GM19468 (cell line): Measurements from ENCODE around the gene NT5C3A.

Experiments
- ATAC-seq: cut with Tn5 transposase; IDR thresholded peaks from one replicate; pipeline ENCODE4 v1.9.1; 2021; ENCODE audit warnings: mild to moderate bottlenecking, moderate library complexity, moderate number of reproducible peaks; ENCODE audit not compliant: unreplicated experiment; ENCODE audit errors: extremely low read depth

Gene NT5C3A

DNA sequence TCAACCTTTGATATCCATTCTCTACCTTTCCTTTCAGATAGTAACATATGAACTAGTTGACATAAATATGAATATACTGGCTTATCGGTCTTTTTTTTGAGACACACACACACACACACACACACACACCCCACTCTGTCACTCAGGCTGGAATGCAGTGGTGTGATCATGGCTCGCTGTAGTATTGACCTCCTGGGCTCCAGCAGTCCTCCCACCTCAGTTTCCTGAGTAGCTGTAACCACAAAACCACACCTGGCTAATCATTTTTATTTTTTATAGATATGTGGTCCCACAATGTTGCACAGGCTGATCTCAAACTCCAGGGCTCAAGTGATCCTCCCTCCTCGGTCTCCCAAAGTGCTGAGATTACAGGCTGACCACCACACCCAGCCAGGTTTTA, 14.2 kb upstream of the NT5C3A start:
- no peak for ATAC-seq

- ATAC-seq = no peak
Observed at GRCh38 chr7:33075818-33076518, 13.4 kb upstream of the NT5C3A start.

DNA sequence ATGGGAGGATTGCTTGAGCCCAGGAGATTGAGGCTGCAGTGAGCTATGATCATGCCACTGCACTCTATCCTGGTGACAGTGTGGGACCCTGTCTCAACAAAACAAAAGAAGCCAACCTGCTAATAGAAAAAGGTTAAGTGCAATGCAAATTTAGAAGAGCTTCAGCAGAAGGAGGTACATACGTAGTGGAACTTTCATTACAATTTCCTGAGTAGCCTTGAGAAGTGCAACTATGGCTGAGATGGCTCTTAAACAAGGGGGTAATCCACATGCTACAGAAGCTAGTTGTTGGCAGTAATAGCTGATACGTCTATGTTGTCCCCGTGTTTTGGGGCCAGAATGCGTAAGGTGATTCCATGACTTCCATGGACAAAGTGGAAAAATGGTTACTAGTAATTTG, 10.7 kb upstream of the NT5C3A start:
- ATAC-seq = no peak

- ATAC-seq = no peak
Observed at GRCh38 chr7:33072471-33072870, 9.9 kb upstream of the NT5C3A start.

GRCh38 chr7:33070831-33071230, 8.3 kb upstream of the NT5C3A start:
- ATAC-seq = no peak

DNA sequence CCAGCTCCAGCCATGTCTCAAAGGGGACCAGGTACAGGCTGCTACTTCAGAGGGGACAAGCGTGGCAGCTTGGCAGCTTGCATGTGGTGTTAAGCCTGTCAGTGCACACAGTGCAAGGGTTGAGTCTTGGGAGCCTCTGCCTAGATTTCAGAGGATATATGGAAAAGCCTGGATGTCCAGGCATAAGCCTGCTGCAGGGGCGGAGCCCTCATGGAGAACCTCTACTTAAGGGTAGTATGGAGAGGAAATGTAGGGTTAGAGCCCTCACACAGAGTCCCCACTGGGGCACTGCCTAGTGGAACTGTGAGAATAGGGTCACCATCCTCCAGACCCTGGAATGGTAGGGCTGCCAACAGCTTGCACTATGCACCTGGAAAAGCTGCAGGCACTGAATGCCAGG, 7.7 kb upstream of the NT5C3A start:
- no peak for ATAC-seq

- ATAC-seq = no peak
Observed at GRCh38 chr7:33067921-33068320, 5.3 kb upstream of the NT5C3A start.

GRCh38 chr7:33066771-33067170, 4.2 kb upstream of the NT5C3A start:
- no peak for ATAC-seq

DNA sequence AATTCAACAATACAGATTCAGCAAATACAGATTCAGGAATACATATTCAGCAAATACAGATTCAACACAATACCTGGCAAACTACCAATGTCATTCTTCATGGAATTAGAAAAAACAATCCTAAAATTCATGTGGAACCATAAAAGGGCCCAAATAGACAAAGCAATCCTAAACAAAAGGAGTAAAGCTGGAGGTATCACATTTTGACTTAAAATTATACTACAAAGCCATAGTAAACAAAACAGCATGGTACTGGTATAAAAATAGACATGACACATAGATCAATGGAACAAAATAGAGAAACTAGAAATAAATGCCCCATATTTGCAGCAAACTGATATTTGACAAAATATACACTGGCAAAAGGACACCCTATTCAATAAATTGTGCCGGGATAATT, 3.4 kb upstream of the NT5C3A start:
- ATAC-seq = no peak

- peak; percentile 96 for ATAC-seq
Observed at GRCh38 chr7:33062782-33063443, 337 bp upstream of the NT5C3A start.

DNA sequence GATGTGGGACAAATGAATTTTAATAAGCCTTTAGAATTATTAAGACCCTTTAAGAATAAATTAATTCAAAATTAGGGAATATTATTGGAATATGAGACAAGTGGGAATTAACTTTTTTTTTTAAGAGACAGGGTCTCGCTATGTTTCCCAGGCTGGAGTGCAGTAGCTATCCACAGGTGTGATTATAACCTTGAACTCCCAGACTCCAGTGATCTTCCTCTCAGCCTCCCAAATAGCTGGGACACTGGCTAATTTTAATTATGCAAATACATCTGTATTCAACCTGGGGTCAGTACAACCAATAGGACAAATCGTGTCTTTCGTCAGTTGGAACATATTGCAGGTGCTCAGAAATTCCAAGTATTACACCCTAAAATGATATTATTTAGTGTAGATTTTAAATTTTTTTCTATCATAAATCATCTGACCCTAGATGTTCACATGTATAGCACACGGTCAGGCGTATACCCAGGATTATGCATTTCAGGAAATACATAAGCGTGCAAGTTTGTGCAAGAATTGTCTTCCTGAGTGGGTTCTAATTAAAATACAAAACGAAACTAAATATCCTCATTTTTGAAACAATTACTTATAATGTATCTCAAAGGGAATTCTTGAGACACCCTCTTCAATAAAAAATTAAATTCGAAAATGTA, 1.2 kb downstream of the NT5C3A start:
- no peak for ATAC-seq

GRCh38 chr7:33059635-33060034, 2.9 kb downstream of the NT5C3A start:
- no peak for ATAC-seq

DNA sequence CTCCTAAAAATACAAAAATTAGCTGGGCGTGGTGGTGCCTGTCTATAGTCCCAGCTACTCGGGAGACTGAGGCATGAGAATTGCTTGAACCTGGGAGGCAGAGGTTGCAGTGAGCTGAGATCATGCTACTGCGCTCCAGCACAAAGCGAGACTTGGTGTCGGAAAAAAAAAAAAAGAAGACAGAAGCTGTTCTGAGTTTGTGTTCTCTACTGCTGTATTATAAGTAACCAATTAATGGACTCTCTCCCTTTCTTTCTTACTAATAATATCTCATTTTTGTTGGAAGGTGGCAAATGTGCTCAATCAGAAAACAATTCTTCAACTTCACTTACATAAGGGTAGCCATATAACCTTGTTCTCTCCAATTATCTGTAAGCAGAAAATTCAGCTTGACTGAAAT, 7.4 kb downstream of the NT5C3A start:
- ATAC-seq = no peak

DNA sequence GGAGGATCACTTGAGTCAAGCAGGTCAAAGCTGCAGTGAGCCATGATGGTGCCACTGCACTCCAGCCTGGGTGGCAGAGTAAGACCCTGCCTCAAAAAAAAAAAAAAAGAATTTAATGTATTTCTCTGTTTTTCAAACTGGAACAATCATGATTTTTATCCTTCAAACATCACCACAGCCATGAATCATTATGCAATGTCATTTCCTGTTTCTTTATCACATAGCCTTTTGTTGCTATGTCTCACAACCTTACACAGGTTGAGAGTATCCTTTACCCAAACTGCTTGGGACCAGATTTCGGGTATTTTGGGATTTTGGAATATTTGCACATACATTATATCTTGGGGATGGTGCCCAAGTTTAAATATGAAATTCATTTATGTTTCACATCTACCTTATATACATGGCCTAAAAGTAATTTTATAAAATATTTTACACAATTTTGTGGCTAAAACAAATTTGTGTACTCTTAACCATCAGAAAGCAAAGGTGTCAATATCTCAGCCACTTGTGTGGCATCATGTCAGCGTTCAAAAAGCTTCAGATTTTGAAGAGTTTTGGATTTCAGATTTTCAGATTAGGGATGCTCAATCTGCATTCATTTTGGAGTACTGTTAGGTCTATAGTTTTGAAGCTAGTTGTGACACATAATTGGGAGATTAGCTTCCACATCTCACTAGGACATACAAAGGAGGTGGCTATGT, 8.2 kb downstream of the NT5C3A start:
- no peak for ATAC-seq

DNA sequence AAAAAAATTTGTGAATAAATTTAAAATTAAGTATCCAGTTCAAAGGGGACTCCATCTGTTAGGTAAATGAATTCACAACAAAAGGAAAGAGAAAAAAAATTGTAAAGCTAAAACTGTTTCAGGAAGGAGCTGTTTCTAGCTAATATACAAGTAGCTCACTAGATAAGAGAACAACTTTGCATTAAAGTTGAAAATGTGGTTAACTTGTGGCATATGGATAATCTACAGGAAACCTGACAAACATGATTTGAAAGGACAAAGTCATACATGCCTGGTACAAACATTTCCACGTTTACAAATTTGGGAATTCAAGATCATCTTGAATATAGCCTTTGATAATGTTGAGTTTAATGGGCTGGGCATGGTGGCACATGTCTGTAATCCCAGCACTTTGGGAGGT, 8.9 kb downstream of the NT5C3A start:
- no peak for ATAC-seq

DNA sequence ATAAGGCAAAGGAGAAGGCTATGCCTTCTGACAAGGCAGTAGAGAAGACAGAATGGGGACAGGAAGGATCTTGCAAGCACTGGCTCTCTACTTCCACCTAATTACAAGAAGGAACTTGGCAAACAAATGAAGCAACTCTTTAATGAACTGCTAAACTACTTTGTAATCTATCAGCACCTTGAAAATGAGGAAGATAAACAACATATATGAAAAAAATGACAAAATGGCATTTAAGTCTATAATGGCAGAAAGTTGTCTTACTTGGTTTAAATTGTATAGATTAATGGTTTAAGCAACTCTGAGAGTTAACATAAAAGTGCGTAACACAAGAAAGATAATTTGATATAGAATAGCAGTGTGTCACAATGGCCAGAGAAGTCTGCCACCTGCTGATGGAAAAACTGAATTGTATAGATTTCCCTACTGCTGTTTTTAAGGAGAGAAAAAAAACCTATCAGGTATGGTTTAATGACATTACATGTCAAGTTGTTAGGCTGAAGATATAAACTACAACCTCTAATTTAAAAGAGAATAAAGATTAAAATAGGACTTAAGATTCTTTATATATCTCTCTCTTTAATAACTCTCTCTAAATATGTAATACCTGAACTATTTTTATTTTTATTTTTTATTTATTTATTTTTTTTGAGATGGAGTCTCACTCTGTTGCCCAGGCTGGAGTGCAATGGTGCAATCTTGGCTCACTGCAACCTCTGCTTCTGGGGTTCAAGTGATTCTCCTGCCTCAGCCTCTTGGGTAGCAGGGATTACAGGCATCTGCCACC, 11.8 kb downstream of the NT5C3A start:
- ATAC-seq = no peak

DNA sequence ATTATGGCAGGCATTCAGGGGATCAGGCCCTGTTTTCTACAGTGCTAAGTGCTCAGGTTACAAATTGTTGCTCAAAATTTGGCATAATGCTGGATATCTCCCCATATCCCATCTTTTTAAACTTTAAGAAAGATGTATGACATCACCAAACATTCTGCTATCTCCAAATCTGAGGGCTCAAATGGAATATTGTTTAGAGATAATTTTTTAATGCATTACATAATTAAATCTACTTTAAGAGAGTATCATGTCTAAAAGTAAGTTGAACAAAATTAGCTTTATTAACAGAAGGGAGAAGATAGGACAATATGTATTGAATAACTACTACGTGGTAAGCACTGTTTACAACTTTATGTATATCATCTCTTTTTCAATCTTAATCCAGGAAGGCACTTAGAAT, 13.9 kb downstream of the NT5C3A start:
- no peak for ATAC-seq

DNA sequence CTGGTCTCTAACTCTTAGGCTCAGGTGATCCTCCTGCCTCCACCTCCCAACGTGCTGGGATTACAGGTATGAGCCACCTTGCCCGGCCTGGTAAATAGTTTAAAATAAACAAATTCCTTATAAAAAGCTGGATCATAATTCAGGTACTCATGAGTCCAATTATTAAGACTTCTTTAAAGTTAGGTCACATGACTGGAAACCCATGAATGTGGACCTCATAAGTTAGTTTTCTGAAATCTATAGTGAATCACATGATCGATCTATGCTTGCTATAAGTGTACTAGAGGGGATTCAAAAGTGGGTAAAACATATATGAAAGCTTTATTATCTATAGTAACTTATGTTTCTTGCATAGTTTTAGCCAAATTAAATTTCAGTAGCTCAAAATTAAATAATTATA, 14.3 kb downstream of the NT5C3A start:
- ATAC-seq = no peak

DNA sequence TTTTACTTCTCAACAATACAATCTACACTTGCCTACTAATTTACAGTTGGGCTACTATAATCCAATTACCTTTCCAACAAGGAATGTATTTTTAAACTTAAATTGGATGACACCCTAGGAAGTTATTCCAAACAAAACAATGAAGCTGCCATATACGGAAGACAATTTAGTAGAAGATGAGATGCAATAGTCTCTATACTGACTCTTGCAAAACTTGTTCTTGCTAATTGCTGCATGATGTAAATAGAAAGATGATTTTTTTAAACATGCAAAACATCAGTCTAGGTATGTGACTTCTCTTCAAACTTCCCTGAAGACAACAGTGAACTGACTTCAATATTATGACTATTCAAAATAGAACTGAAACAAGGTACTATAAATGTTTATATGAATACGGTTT, 17.6 kb downstream of the NT5C3A start:
- no peak for ATAC-seq

GRCh38 chr7:33044401-33044718, 18.2 kb downstream of the NT5C3A start:
- no peak for ATAC-seq
